Measurements from ENCODE around the gene UGT1A5.

The UGT1A5 gene

GRCh38 chr2:233712611-233713261, at the start of gene UGT1A5:
Gene UGT1A5, plus strand, starts transcription at chr2:233712907. Its CDS starts 85 bp downstream, at chr2:233712992.
- DNase-seq (ENCODE audit: low read depth), result no peak

DNA sequence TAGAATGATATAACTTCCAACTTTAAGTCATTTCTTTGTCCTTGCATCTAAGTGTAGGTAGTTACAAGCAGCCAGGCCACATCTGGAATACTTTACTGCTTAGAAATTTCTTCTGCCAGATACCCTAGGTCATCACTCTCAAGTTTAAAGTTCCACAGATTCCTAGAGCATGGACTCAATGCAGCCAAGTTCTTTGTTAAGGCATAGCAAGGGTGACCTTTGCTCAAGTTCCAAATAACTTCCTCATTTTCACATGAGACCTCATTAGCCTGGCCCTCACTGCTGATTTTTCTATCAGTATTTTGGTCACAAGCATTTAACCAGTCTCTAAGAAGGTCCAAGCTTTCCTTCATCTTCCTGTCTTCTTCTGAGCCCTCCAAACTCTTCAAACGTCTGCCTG, 48.8 kb upstream of the UGT1A5 start:
- DNase-seq (ENCODE audit: low read depth), result no peak

GRCh38 chr2:233668605-233669260, 44.0 kb upstream of the UGT1A5 start:
- DNase-seq (ENCODE audit: low read depth), result no peak

DNA sequence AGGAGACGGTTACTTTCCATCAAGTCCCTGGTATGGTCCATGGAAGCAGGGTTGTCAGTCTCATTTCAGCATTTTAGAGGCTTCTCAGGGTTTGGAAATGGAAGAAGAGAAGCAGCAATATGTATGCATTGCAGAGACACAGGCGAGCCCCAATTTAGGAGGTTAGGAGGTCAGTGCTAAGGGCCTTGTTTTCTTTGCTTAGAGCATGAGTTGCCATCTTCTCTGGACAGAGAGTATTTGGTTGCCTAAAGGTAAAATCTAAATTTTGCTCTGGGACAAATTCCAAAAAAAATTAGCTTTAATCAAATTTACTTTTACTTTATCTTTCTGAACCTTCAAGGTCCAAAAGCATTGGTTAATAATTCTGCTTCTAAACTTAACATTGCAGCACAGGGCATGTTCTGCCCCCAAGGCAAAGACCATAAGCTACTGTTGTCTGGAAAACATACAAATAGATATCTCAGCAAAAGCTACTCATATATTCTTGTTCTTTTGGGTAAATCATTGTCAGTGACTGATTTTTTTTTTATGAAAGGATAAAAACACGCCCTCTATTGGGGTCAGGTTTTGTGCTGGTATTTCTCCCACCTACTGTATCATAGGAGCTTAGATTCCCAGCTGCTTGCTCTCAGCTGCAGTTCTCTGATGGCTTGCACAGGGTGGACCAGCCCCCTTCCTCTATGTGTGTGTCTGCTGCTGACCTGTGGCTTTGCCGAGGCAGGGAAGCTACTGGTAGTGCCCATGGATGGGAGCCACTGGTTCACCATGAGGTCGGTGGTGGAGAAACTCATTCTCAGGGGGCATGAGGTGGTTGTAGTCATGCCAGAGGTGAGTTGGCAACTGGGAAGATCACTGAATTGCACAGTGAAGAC, 41.2 kb upstream of the UGT1A5 start, which contains the start of gene UGT1A9:
Gene UGT1A9 (plus strand): TSS at position 609 of the 872 bp plus-strand sequence. CDS start 37 bp downstream, at position 646.
- no peak for DNase-seq (ENCODE audit: low read depth)

DNA sequence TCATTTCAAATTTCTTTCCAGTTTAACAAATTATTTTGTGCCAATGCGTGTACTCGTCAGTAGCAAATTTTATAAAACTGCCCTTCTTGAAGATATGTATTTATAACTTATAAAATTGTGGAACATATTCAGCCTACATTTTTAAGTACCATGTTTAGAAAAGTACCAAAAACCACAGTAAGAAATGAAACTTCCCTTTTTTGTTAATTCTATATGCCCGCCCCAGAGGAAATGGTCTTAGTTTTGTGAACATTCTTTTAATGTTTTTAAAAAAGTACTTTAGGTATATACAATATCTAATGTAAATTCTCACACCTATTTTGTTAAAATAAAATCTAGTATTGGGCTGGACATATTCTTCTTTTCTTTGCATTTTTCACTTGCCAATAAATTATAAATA, 39.8 kb upstream of the UGT1A5 start:
- no peak for DNase-seq (ENCODE audit: low read depth)

- DNase-seq (ENCODE audit: low read depth), result no peak
These were observed 38.8 kb upstream of the UGT1A5 start for GRCh38 chr2:233673896-233674295.

- no peak for DNase-seq (ENCODE audit: low read depth)
These were observed 38.4 kb upstream of the UGT1A5 start for GRCh38 chr2:233674314-233674713.

DNA sequence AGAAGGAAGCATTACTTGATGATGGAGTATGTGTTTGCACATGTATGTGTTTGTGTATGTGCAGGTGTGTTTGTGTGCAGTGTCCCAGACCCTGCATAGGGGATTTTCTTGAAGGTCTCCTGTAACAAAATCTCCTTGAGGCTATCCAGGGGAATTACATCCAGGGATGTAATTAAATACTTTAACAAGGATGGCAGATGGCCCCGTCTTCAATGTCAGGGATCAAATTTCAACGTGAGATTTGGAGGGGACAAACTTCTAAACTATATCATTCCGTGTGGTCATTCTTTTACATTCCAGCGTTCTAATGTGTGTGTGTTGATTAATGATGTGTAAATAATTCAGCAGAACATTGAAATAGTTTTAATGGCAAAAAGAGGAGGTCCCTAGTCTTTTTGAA, 37.7 kb upstream of the UGT1A5 start:
- DNase-seq (ENCODE audit: low read depth), result no peak

- DNase-seq (ENCODE audit: low read depth), result no peak
These were observed 36.7 kb upstream of the UGT1A5 start for GRCh38 chr2:233676046-233676445.

DNA sequence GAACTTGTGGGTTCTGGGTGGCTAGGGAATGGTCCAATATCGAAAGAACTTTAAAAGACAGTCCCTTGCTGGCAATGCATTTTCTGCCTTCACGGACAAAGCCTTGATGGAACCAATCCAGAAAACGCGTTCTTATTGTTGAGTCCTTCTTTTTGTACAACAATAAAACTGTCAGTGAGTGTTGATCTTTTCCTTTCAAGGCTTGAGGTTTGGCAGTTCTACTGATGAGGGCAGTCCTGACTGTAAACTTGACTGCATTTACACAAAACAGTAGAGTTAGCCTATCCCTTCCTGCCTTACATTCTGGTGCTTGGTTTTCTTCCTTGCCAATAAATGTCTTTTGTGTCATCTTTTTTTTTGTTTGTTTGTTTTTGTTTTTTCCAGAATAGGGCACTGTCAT, 33.5 kb upstream of the UGT1A5 start:
- DNase-seq (ENCODE audit: low read depth), result no peak

DNA sequence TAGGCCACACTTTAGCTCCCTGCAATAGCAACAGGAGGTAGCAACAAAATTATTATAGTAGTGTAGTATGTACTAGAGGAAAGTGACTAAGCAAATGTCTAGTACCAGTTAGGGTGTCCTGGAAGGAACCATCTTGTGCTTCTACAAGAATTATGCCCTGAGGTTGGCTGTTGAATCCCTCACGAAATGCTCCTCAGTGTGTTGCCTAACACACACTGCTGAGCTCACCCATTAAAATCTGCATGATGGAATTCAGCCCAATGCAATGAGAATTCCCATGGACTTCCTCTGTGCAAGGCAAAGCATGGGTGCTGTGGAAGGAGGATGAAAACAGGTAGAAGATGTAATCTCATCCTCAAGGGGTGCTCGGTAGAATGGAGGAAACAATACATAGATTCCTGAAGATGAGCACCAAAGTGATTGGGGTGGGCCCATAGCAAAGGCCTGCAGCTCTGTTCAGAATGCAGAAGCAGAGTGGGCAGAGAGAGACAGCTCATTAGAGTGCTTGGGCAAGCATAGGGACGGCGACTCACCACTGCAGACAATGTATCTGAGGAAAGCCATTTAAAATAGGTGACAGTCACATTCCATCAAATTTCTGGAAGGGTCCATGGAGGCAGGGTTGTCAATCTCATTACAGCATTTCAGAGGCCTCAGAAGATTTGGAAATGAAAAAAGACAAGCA, 32.2 kb upstream of the UGT1A5 start:
- no peak for DNase-seq (ENCODE audit: low read depth)

DNA sequence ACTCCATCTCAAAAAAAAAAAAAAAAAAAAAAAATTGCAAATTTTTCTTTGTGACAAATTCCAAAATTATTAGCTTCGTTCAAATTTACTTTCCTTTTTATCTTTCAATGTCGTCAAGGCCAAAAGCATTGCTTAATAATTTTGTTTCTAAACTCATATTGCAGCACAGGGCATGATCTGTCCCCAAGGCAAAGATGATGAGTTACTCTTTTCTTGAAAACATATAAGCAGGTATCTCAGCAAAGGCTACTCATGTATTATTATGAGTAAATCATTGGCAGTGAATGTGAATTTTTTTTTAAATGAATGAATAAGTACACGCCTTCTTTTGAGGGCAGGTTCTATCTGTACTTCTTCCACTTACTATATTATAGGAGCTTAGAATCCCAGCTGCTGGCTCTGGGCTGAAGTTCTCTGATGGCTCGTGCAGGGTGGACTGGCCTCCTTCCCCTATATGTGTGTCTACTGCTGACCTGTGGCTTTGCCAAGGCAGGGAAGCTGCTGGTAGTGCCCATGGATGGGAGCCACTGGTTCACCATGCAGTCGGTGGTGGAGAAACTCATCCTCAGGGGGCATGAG, 31.1 kb upstream of the UGT1A5 start, which contains the start of gene UGT1A7:
Gene UGT1A7 (plus strand): TSS at position 381 of the 579 bp plus-strand sequence. CDS start 37 bp downstream, at position 418.
- no peak for DNase-seq (ENCODE audit: low read depth)

DNA sequence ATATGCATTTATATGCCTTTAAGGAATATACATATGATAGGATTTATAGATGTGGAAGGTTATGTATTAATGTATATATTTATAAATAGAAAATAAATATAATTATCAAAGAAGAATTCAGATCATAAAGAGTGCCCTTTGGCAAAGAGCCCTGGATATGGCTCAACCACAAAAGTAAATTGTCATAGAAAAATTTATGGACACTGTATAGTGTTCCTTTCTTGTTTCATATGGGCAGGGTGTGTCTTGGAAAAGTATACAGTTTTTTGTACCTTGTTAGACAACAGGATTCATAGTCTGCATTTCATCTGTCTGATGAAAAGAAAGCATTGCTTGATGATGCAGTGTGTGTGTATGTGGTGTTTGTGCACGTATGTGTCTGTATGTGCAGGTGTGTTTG, 28.1 kb upstream of the UGT1A5 start:
- no peak for DNase-seq (ENCODE audit: low read depth)

- no peak for DNase-seq (ENCODE audit: low read depth)
These were observed 25.8 kb upstream of the UGT1A5 start for GRCh38 chr2:233686928-233687327.

DNA sequence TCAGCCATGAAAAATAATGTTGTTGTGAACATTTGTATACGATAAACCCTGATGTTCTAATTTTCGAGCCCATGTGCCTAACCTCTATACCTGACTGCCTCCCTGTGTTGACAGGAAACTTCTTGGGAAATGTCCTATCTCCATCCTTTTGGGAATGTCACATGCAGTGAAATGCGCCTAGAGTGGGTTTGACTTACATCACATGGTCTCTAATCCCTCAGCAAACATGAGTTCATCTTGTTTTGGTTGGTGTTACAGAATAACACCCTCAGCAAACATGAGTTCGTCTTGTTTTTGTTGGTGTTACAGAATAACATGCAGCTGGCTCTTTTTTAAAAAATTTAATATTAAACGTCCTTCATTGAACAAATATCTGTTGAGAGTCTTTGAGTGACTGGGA, 24.4 kb upstream of the UGT1A5 start:
- no peak for DNase-seq (ENCODE audit: low read depth)

DNA sequence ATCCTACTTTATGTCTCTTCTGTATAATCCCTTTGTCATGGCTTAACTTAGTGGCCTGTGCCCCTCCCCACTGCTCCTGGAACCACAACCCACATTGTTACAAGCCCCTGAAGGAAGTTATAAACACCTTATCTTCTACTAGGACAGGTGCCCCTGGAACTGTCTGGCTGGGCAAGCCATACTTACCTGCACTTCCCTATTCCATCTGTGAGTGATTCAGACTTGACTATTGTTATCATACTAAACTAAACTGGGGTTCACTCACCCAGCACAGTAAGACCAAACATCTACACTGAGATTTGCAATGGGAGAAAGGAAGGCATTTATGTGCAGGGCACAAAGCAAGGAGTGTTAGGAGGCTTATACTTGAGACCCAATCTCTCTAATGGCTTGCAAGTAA, 23.7 kb upstream of the UGT1A5 start:
- DNase-seq (ENCODE audit: low read depth), result no peak

- DNase-seq (ENCODE audit: low read depth), result no peak
These were observed 23.2 kb upstream of the UGT1A5 start for GRCh38 chr2:233689501-233689900.

- no peak for DNase-seq (ENCODE audit: low read depth)
These were observed 22.3 kb upstream of the UGT1A5 start for GRCh38 chr2:233690444-233690843.

- no peak for DNase-seq (ENCODE audit: low read depth)
These were observed 21.0 kb upstream of the UGT1A5 start for GRCh38 chr2:233691443-233692433.

- DNase-seq (ENCODE audit: low read depth), result no peak
These were observed 20.1 kb upstream of the UGT1A5 start, which contains the start of gene UGT1A6 for GRCh38 chr2:233692648-233693047. Gene UGT1A6, plus strand, starts transcription at chr2:233692890. Its CDS starts 115 bp downstream, at chr2:233693005.
